GM10847 (cell line): ENCODE data around the gene TIGD2.

ENCODE experiments used
- POLR2A ChIP-seq: IDR thresholded peaks from 2 replicates; pipeline ENCODE4 v1.6.1; 2011; ENCODE audit not compliant: insufficient read length; ENCODE audit errors: extremely low read depth

The TIGD2 gene

DNA sequence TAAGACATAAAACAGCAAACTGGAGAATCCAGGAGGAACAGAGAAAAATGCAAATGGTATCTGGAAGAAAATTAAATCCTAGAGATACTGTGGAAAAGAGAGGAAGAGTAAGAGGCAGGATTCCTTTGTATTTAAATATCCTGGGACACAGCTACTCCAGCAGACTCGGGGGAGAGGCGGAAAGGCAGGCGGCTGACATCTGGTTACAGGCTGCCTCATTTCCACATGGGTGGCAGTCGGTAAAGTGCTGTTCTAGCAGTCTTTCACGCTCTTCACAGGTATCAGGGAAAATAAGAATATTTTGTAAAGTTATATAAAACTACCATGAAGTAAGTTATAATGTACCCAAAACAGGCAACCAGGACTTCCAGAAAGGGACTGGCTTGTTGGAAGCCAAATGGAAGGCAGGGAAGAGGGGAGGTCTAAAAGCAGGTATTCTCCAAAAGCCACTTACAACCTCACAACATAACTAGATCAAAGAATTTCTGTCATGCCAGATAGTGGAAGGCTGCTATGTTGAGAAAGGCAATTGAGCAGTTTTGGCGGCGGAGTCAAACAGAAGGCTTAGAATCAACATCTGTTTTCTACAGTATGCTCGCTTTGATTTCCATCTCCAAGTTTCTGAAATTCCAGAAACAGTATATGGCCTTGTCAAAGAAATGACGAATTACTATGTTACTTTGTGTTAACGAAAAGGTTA, 1.3 kb upstream of the TIGD2 start:
- TF ChIP-seq POLR2A, result no peak

GRCh38 chr4:89110541-89110985, 770 bp upstream of the TIGD2 start:
- TF ChIP-seq POLR2A, result no peak

GRCh38 chr4:89111833-89112563, 665 bp downstream of the TIGD2 start:
- no peak for TF ChIP-seq POLR2A

DNA sequence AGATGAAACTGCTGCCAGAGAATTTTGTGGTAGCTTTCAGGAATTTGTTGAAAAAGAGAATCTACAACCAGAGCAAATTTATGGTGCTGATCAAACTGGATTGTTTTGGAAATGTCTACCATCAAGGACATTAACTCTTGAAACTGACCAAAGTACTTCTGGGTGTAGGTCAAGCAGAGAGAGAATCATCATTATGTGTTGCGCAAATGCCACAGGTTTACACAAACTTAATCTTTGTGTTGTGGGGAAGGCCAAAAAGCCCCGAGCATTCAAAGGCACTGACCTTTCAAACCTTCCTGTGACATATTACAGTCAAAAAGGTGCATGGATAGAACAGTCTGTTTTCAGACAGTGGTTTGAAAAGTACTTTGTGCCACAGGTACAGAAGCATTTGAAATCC, 2.1 kb downstream of the TIGD2 start:
- TF ChIP-seq POLR2A, result no peak

DNA sequence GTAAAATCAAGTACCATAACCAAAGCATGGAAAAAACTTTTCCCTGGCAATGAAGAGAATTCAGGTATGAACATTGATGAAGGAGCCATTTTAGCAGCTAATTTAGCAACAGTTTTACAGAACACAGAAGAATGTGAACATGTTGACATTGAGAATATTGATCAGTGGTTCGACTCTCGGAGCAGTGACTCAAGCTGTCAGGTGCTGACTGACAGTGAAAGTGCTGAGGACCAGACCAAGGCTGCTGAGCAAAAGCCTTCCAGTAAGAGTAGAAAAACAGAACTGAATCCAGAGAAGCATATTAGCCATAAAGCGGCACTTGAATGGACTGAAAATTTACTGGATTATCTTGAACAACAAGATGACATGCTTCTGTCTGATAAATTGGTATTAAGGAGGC, 2.8 kb downstream of the TIGD2 start:
- TF ChIP-seq POLR2A, result no peak

- TF ChIP-seq POLR2A, result no peak
Observed at GRCh38 chr4:89117115-89117514, 5.8 kb downstream of the TIGD2 start.

DNA sequence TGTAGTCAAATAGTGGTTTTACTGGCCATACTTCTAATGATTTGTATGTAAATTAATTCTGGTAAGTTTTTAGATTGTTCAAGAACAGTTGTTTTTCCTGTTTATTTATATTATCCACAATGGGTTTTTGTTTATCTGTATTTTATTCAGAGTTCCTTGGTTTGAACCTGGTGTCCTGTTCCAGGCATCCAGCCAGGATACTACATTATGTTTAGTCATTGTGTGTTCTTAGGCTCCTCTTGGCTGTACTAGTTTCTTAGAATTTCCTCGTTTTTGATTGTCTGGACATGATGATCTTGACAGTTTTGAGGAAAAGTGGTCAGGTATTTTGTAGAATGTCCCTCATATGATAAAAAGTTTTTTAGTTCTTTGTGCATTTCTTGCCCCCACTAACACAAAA, 7.8 kb downstream of the TIGD2 start:
- no peak for TF ChIP-seq POLR2A

GRCh38 chr4:89119836-89120235, 8.5 kb downstream of the TIGD2 start:
- TF ChIP-seq POLR2A, result no peak

DNA sequence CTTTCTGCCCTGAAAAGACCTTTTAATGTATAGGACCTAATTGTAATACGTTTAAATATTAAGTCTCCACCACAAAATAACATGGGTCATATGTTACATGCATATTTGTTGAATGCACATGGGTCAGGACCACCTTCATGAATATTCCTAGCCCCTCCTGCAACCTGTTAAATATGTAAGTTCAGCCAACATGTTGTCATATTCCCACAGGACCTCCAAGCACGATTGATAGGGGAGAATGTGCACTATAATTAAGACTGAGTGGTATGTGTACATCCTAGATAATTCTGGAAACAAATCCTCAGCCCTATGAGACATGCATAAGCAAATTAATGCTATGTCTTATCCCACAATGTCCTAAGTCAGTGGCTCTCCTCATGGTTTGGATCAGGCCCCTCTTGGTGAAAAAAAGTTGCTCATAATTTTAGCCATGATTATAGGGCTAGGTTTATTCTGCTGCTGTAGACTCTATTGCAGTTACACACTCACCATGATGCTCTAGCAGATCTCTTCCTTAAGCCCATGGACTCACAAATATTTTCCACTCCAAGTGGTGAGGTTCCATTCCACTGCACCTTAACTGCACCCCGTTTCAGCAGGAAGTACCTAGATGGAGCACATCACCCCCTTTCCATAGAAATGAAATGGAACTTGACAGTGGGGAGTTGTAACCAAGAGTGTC, 10.2 kb downstream of the TIGD2 start:
- no peak for TF ChIP-seq POLR2A

- no peak for TF ChIP-seq POLR2A
Observed at GRCh38 chr4:89123451-89123851, 12.1 kb downstream of the TIGD2 start.

DNA sequence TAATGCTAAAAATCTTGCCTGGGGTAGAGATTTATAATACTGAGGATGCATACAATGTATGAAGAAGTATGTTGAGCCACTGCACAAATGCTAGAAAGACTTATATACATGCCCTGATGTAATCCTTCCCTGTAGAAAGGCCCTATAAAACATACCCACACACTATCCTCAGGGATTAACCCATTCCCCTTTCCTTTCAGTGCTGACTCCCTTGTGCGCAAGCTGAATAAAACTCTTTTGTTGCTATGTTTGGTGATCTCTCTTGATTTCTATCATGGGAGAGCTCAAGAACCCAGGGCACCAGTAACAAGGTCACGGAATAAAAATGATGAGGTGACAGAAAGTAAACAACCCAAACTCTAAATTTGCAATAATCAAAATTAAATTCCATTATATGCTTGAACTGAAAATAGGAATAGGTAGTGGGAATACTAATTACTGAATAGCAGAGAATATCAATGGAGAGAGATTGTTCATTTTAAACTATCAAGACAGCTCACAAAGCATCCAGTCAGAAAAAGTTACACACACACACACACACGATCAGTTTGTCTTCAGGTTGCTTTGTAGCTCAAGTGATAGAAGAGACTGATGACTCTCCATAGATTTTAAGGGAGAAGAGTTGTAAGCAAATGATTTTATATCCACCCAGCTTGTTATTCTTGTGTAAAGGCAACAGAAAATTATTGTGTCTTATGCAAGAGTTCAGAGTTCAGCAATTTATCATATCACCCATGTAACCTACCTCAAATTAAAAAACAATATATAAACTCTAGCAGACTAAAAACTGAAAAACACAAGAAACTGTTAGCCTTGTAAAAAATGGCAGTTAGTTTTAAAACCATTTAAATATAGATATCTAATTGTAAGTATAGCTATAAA, 14.8 kb downstream of the TIGD2 start:
- no peak for TF ChIP-seq POLR2A

DNA sequence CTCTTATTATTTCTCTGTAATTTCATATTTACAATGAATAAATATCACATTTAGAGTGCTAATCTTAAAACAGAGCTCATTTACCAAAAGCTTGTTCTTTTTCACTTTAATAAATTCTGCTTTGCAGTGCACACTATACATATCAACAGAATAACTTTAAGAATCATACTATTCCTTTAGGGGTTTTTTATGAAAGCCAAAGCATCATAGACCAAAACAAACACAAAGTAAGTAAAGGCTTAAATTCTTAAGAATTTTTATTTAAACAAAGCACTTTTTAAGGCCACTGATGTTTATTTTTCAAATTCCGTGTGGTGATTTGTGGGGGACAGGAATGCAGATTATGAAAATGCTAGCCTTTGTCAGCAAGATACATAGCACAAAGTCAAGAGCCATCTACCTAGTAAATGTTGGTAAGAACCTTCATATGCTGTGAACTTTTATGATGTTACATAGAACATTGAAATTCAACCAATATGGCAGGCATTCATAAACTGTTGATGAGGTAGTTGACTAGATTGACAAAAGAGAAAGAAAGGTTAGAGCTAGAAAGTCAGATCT, 17.8 kb downstream of the TIGD2 start:
- TF ChIP-seq POLR2A, result no peak

GRCh38 chr4:89134775-89135319, 23.5 kb downstream of the TIGD2 start:
- TF ChIP-seq POLR2A, result no peak

DNA sequence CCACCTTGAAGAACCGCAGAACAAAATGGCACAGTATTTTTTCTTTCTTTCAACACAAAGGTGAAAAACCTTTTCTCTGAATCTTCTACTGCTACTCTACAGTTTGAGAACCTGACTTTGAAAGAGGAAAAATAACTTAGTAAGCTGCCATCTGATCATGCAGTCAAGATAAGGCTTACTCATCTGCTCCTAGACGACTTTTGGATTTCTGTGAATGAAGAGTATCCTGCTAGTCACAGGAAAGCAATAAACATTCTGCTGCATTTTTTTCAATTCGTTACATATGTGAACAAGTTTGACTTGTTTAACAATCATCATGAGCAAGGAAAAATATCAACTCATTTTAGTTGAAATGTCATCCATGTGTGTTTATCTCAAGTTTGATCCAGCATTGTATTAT, 25.2 kb downstream of the TIGD2 start:
- no peak for TF ChIP-seq POLR2A

DNA sequence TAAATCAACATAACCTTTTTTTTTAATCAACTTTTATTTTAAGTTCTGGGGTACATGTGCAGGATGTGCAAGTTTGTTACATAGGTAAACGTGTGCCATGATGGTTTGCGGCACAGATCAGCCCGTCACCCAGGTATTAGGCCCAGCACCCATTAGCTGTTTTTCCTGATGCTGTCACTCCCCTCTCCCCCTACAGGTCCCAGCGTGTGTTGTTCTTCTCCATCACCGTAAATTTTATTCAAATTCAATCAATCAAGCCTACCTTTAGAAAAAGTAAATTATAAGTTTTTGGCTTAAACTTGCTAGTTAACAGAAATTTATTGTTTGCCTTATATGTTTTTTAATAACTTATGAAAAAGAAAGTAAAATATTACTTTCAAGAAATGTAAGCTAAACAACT, 25.9 kb downstream of the TIGD2 start:
- TF ChIP-seq POLR2A, result no peak

DNA sequence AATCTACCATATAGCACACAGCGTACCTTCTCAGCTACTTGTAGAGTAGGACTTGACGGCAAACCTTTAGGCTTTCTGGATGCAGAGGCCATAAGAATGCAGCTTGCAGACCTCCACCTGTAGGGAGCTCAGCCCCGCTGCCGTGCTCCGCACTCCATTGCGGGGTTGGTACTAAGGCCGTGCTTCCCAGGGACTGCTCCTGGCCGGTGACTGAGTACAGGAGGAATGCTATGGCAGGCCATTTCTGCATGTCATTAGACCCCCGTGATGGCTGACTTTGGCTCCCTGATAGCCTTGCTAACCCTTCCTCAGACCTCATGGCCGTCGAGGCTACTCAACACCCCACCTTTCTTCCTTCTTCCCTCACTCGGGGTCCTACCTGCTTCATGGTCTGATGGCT, 26.4 kb downstream of the TIGD2 start:
- TF ChIP-seq POLR2A, result no peak
